SK-N-SH treated with all-trans-retinoic acid at 6 μM for 48 hours (cell line): ENCODE data around the gene KRT4.

Experiments
- ATAC-seq: fragments of 200-7000 bp; cut with Tn5 transposase; 3 replicates; pipeline ENCODE4 v1.9.1; 2020; ENCODE audit warnings: mild to moderate bottlenecking, moderate library complexity
- ARNTL ChIP-seq: fragments of 450-650 bp; formaldehyde crosslinking; IDR thresholded peaks from 2 replicates; pipeline ENCODE4 v1.5.0; 2020; ENCODE audit warnings: low read depth, mild to moderate bottlenecking, moderate library complexity, borderline replicate concordance
- BACH2 ChIP-seq: fragments of 250-450 bp; sonication (Bioruptor Pico); IDR thresholded peaks from 2 replicates; pipeline ENCODE4 v1.9.0; 2021; ENCODE audit warnings: mild to moderate bottlenecking, borderline replicate concordance
- CREB5 ChIP-seq: fragments of 250-450 bp; sonication (Bioruptor Pico); IDR thresholded peaks from 2 replicates; pipeline ENCODE4 v1.5.1; 2020; ENCODE audit warnings: low read depth, mild to moderate bottlenecking, moderate library complexity
- CSDC2 ChIP-seq: fragments of 250-450 bp; sonication (Bioruptor Pico); IDR thresholded peaks from 2 replicates; pipeline ENCODE4 v1.5.0; 2020; ENCODE audit warnings: mild to moderate bottlenecking, moderate library complexity
- ESRRG ChIP-seq: fragments of 250-450 bp; sonication (Bioruptor Pico); IDR thresholded peaks from 2 replicates; pipeline ENCODE4 v1.6.1; 2021; ENCODE audit warnings: mild to moderate bottlenecking
- ISL1 ChIP-seq: fragments of 250-450 bp; sonication (Bioruptor Pico); IDR thresholded peaks from 2 replicates; pipeline ENCODE4 v2.1.2; 2022; ENCODE audit warnings: mild to moderate bottlenecking, moderate library complexity
- OSR1 ChIP-seq: fragments of 250-450 bp; sonication (Bioruptor Pico); IDR thresholded peaks from 2 replicates; pipeline ENCODE4 v1.8.0; 2022; ENCODE audit warnings: moderate library complexity, mild to moderate bottlenecking, inconsistent platforms
- PPARA ChIP-seq: fragments of 250-450 bp; sonication (Bioruptor Pico); IDR thresholded peaks from 2 replicates; pipeline ENCODE4 v1.5.0; 2020; ENCODE audit warnings: mild to moderate bottlenecking, borderline replicate concordance
- SNAI2 ChIP-seq: fragments of 250-450 bp; sonication (Bioruptor Pico); IDR thresholded peaks from 2 replicates; pipeline ENCODE4 v1.5.0; 2020; ENCODE audit warnings: mild to moderate bottlenecking, moderate library complexity
- TCF4 ChIP-seq: fragments of 250-450 bp; sonication (Bioruptor Pico); IDR thresholded peaks from 2 replicates; pipeline ENCODE4 v1.8.0; 2021; ENCODE audit warnings: mild to moderate bottlenecking, moderate library complexity, borderline replicate concordance
- TOX ChIP-seq: fragments of 250-450 bp; sonication (Bioruptor Pico); IDR thresholded peaks from 2 replicates; pipeline ENCODE4 v1.8.0; 2021; ENCODE audit warnings: mild to moderate bottlenecking, moderate library complexity, borderline replicate concordance
- ZC3H10 ChIP-seq: fragments of 250-450 bp; sonication (Bioruptor Pico); IDR thresholded peaks from 2 replicates; pipeline ENCODE4 v1.5.1; 2021; ENCODE audit warnings: mild to moderate bottlenecking, moderate library complexity
- ZFP30 ChIP-seq: fragments of 450-650 bp; formaldehyde crosslinking; IDR thresholded peaks from 2 replicates; pipeline ENCODE4 v1.5.0; 2022; ENCODE audit warnings: mild to moderate bottlenecking, moderate library complexity
- ZNF565 ChIP-seq: fragments of 450-650 bp; formaldehyde crosslinking; conservative IDR thresholded peaks from 2 replicates; pipeline ENCODE4 v1.5.0; 2020; ENCODE audit warnings: low read depth, mild to moderate bottlenecking, moderate library complexity
- ZNF70 ChIP-seq: fragments of 450-650 bp; formaldehyde crosslinking; IDR thresholded peaks from 2 replicates; pipeline ENCODE4 v1.5.0; 2020; ENCODE audit warnings: mild to moderate bottlenecking, moderate library complexity
- ZNF8 ChIP-seq: fragments of 450-650 bp; formaldehyde crosslinking; IDR thresholded peaks from 2 replicates; pipeline ENCODE4 v1.5.0; 2020; ENCODE audit warnings: mild to moderate bottlenecking, moderate library complexity
- TF ChIP-seq, protein P1 (sequence below): fragments of 250-450 bp; sonication (Bioruptor Pico); IDR thresholded peaks from 2 replicates; pipeline ENCODE4 v1.8.0; 2021; ENCODE audit warnings: low read depth, mild to moderate bottlenecking, moderate library complexity, borderline replicate concordance
- TF ChIP-seq, protein P2 (sequence below): fragments of 250-450 bp; sonication (Bioruptor Pico); IDR thresholded peaks from 2 replicates; pipeline ENCODE4 v1.5.0; 2020; ENCODE audit warnings: mild to moderate bottlenecking, moderate library complexity
- TF ChIP-seq, protein P3 (sequence below): fragments of 250-450 bp; sonication (Bioruptor Pico); IDR thresholded peaks from 2 replicates; pipeline ENCODE4 v1.5.1; 2021; ENCODE audit warnings: mild to moderate bottlenecking, moderate library complexity

The KRT4 gene

GRCh38 chr12:52846356-52846970 lies 32.5 kb upstream of the KRT4 start:
- no peak for ATAC-seq
- no peak for TF ChIP-seq CREB5 (CRISPR knock-in tag)
- no peak for TF ChIP-seq ZNF8 (CRISPR knock-in tag)
- no peak for TF ChIP-seq ARNTL (CRISPR knock-in tag)
- TF ChIP-seq ZNF70 (CRISPR knock-in tag), result no peak
- no peak for TF ChIP-seq ZFP30
- TF ChIP-seq BACH2, result no peak
- no peak for TF ChIP-seq PPARA
- TF ChIP-seq, protein P1, sequence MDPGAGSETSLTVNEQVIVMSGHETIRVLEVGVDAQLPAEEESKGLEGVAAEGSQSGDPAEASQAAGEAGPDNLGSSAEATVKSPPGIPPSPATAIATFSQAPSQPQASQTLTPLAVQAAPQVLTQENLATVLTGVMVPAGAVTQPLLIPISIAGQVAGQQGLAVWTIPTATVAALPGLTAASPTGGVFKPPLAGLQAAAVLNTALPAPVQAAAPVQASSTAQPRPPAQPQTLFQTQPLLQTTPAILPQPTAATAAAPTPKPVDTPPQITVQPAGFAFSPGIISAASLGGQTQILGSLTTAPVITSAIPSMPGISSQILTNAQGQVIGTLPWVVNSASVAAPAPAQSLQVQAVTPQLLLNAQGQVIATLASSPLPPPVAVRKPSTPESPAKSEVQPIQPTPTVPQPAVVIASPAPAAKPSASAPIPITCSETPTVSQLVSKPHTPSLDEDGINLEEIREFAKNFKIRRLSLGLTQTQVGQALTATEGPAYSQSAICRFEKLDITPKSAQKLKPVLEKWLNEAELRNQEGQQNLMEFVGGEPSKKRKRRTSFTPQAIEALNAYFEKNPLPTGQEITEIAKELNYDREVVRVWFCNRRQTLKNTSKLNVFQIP, result no peak
- TF ChIP-seq SNAI2 (CRISPR knock-in tag), result no peak
- TF ChIP-seq ISL1 (CRISPR knock-in tag), result no peak
- TF ChIP-seq, protein P2, sequence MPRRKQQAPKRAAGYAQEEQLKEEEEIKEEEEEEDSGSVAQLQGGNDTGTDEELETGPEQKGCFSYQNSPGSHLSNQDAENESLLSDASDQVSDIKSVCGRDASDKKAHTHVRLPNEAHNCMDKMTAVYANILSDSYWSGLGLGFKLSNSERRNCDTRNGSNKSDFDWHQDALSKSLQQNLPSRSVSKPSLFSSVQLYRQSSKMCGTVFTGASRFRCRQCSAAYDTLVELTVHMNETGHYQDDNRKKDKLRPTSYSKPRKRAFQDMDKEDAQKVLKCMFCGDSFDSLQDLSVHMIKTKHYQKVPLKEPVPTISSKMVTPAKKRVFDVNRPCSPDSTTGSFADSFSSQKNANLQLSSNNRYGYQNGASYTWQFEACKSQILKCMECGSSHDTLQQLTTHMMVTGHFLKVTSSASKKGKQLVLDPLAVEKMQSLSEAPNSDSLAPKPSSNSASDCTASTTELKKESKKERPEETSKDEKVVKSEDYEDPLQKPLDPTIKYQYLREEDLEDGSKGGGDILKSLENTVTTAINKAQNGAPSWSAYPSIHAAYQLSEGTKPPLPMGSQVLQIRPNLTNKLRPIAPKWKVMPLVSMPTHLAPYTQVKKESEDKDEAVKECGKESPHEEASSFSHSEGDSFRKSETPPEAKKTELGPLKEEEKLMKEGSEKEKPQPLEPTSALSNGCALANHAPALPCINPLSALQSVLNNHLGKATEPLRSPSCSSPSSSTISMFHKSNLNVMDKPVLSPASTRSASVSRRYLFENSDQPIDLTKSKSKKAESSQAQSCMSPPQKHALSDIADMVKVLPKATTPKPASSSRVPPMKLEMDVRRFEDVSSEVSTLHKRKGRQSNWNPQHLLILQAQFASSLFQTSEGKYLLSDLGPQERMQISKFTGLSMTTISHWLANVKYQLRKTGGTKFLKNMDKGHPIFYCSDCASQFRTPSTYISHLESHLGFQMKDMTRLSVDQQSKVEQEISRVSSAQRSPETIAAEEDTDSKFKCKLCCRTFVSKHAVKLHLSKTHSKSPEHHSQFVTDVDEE (CRISPR knock-in tag), result no peak
- TF ChIP-seq, protein P3, sequence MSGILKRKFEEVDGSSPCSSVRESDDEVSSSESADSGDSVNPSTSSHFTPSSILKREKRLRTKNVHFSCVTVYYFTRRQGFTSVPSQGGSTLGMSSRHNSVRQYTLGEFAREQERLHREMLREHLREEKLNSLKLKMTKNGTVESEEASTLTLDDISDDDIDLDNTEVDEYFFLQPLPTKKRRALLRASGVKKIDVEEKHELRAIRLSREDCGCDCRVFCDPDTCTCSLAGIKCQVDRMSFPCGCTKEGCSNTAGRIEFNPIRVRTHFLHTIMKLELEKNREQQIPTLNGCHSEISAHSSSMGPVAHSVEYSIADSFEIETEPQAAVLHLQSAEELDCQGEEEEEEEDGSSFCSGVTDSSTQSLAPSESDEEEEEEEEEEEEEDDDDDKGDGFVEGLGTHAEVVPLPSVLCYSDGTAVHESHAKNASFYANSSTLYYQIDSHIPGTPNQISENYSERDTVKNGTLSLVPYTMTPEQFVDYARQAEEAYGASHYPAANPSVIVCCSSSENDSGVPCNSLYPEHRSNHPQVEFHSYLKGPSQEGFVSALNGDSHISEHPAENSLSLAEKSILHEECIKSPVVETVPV (CRISPR knock-in tag), result no peak
- no peak for TF ChIP-seq CSDC2 (CRISPR knock-in tag)
- no peak for TF ChIP-seq ESRRG
- no peak for TF ChIP-seq ZC3H10 (CRISPR knock-in tag)

- no peak for ATAC-seq
- TF ChIP-seq TCF4 (CRISPR knock-in tag), result no peak
- no peak for TF ChIP-seq OSR1 (CRISPR knock-in tag)
- TF ChIP-seq CREB5 (CRISPR knock-in tag), result no peak
- TF ChIP-seq ARNTL (CRISPR knock-in tag), result no peak
- no peak for TF ChIP-seq BACH2
- TF ChIP-seq ZNF565 (CRISPR knock-in tag), result no peak
- no peak for TF ChIP-seq ZC3H10 (CRISPR knock-in tag)
- no peak for TF ChIP-seq ZNF8 (CRISPR knock-in tag)
- TF ChIP-seq TOX, result no peak
Measured at GRCh38 chr12:52845946-52846345, 32.0 kb upstream of the KRT4 start.

- ATAC-seq, result no peak
- TF ChIP-seq, protein P1, result no peak
- no peak for TF ChIP-seq ARNTL (CRISPR knock-in tag)
- TF ChIP-seq TCF4 (CRISPR knock-in tag), result no peak
- no peak for TF ChIP-seq BACH2
- TF ChIP-seq, protein P3 (CRISPR knock-in tag), result no peak
- TF ChIP-seq, all 23 proteins: peak for 0
Measured at GRCh38 chr12:52844386-52844785, 30.5 kb upstream of the KRT4 start.
